GOT3 (cell line): ENCODE measurements around the gene EDEM1.
"Not testable (repeated sequence)": the region's sequence is repeated elsewhere in the genome, so short reads cannot be mapped to it uniquely, and the experiment has no call there.

Experiments used
- DNase-seq: peaks from one replicate; lab custom pipeline; 2025; ENCODE audit warnings: mixed read lengths; lab: John Stamatoyannopoulos, UW

EDEM1 gene

GRCh38 chr3:5179036-5179435, 8.5 kb upstream of the EDEM1 start:
- not testable (repeated sequence) for DNase-seq

- no peak for DNase-seq
Observed at GRCh38 chr3:5181469-5182141, 5.9 kb upstream of the EDEM1 start.

- not testable (repeated sequence) for DNase-seq
Observed at GRCh38 chr3:5183714-5184113, 3.8 kb upstream of the EDEM1 start.

GRCh38 chr3:5184499-5184898, 3.0 kb upstream of the EDEM1 start:
- no peak for DNase-seq

GRCh38 chr3:5185093-5185673, 2.3 kb upstream of the EDEM1 start:
- no peak for DNase-seq

GRCh38 chr3:5186089-5186857, 1.2 kb upstream of the EDEM1 start:
- DNase-seq: no peak

GRCh38 chr3:5186858-5187155, 700 bp upstream of the EDEM1 start:
- DNase-seq: no peak

- no peak for DNase-seq
Observed at GRCh38 chr3:5187920-5188418, 462 bp downstream of the EDEM1 start.

- DNase-seq: no peak
Observed at GRCh38 chr3:5188419-5189221, 1.1 kb downstream of the EDEM1 start.

GRCh38 chr3:5190147-5190791, 2.8 kb downstream of the EDEM1 start:
- no peak for DNase-seq

GRCh38 chr3:5191555-5192304, 4.2 kb downstream of the EDEM1 start:
- DNase-seq: no peak

GRCh38 chr3:5192571-5193365, 5.3 kb downstream of the EDEM1 start:
- DNase-seq: no peak

GRCh38 chr3:5194341-5194740, 6.8 kb downstream of the EDEM1 start:
- no peak for DNase-seq

- DNase-seq: no peak
Observed at GRCh38 chr3:5194801-5195509, 7.4 kb downstream of the EDEM1 start.

GRCh38 chr3:5195605-5196004, 8.1 kb downstream of the EDEM1 start:
- DNase-seq: no peak

GRCh38 chr3:5197022-5197421, 9.5 kb downstream of the EDEM1 start:
- DNase-seq: no peak

GRCh38 chr3:5197470-5198312, 10.2 kb downstream of the EDEM1 start:
- DNase-seq: no peak

GRCh38 chr3:5198313-5198677, 10.8 kb downstream of the EDEM1 start:
- DNase-seq: no peak
